NOMO-1 treated with dmso at 0.1 percent for 144 hours (cell line): ENCODE data around the gene BTG2.

Experiments used
- DNase-seq: peaks from one replicate; lab custom pipeline; 2025; ENCODE audit not compliant: unreplicated experiment; lab: John Stamatoyannopoulos, UW

Gene BTG2

GRCh38 chr1:203338335-203339036 is 33.2 kb downstream of the BTG2 start:
- peak; percentile 43 for DNase-seq

GRCh38 chr1:203340112-203340790 is 34.9 kb downstream of the BTG2 start:
- peak; percentile 34 for DNase-seq

- DNase-seq, result no peak
Measured at GRCh38 chr1:203342192-203342940, 37.0 kb downstream of the BTG2 start.

GRCh38 chr1:203343956-203344754 is 38.8 kb downstream of the BTG2 start:
- DNase-seq, result no peak

- no peak for DNase-seq
Measured at GRCh38 chr1:203346060-203346768, 40.9 kb downstream of the BTG2 start.

GRCh38 chr1:203346769-203347102 is 41.4 kb downstream of the BTG2 start:
- no peak for DNase-seq

- DNase-seq, result no peak
Measured at GRCh38 chr1:203349166-203349565, 43.8 kb downstream of the BTG2 start.

- DNase-seq, result no peak
Measured at GRCh38 chr1:203349773-203350524, 44.6 kb downstream of the BTG2 start.

- DNase-seq, result no peak
Measured at GRCh38 chr1:203351037-203351625, 45.8 kb downstream of the BTG2 start, which contains the start of gene FMOD. Gene FMOD, minus strand, starts transcription at chr1:203351122. Its CDS starts 2,852 bp downstream, at chr1:203348270.

GRCh38 chr1:203353486-203353885 is 48.2 kb downstream of the BTG2 start:
- no peak for DNase-seq

GRCh38 chr1:203354246-203354645 is 48.9 kb downstream of the BTG2 start:
- no peak for DNase-seq

GRCh38 chr1:203359010-203359571 is 53.8 kb downstream of the BTG2 start:
- DNase-seq, result no peak
